A549 treated with CpdA at 1 μM for 4 hours (cell line): ENCODE measurements around the gene KLHL17. TPM values are rescaled to one million over a fixed set of nuclear protein-coding genes. Genes with fewer than 3 reads are reported as not detected.

ENCODE experiments used
- total RNA-seq: library from RNA; stranded (reverse); fragments of 200-300 nt; extraction: Qiagen RNA extraction; gene quantifications from 5 replicates; pipeline ENCODE4 v1.2.3, GENCODE V29; 2022; ENCODE audit warnings: low read depth

Gene KLHL17
- 11.1 to 20.2 TPM (median 15.1 TPM) in 5 replicates for total RNA-seq

DNA sequence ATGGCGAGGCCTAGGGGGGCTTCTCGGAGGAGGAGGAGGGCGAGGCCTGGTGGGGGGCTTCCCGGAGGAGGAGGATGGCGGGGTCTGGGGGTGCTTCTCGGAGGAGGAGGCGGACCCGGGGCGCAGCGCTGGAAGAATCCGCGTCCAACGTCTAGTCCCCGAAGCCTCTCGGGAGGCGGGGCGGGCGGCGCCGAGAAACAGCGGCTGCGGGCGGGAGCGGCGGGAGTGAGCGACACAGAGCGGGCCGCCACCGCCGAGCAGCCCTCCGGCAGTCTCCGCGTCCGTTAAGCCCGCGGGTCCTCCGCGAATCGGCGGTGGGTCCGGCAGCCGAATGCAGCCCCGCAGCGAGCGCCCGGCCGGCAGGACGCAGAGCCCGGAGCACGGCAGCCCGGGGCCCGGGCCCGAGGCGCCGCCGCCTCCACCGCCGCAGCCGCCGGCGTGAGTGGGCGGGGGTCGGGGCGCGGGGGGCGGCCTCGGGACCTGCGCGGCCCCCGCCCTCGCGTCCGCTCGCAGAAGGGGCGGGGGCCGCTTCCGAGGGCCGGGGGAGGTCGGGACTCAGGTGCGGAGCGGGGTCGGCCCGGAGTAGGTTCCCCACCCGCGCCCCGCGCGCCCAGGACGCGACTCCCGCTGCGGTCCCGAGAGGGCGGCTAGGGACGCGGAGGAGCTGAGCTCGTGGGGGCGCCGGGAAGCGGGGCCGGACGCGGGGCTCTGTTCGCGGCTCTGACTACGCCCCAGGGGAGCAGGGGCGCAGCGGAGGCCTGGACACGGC lies at the start of gene KLHL17:
KLHL17 (plus strand) TSS at position 222 of the 769 bp plus-strand sequence; CDS start at position 332, 110 bp downstream.

DNA sequence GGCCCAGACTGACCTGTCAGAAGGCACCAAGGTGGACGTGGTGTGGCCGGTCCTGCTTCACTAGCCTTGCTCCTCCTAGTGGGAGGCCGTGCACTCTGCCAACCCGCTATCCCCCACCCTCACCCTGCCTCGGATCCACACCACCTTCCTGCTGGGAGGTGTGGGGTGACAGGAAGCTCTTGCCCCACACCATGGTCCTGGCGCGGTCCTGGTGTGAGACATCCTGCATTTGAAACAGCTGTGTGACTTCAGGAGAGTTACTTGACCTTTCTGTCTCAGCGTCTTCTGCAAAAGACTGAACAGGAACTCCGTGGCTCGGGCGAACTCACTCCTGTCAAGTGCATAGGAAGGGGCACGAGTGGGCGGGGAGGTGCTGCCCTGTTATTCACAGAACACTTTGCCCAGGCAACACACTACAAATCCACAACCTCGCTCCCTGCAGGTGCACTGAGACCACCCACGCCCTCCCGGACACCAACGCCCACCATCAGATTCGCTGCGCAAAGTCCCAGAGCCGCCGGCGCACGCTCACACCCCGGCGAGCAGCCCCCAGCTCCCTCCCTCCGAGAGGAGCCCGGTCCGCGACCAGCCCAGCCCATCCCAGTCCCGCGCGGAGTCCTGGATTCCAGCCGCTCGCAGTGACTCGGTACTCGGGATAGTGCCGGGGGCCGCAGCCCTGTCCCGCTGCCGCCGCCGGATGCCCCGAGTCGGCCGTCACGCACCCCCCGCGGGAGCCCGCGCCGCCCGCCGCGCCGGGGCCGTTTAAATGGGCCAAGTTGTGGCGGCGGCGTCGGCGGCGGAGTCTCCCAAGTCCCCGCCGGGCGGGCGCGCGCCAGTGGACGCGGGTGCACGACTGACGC lies 37.0 kb upstream of the KLHL17 start, which contains the start of gene SAMD11:
SAMD11 (plus strand) TSS at position 793 of the 860 bp plus-strand sequence. CDS start 509 bp downstream, outside the sequence.

DNA sequence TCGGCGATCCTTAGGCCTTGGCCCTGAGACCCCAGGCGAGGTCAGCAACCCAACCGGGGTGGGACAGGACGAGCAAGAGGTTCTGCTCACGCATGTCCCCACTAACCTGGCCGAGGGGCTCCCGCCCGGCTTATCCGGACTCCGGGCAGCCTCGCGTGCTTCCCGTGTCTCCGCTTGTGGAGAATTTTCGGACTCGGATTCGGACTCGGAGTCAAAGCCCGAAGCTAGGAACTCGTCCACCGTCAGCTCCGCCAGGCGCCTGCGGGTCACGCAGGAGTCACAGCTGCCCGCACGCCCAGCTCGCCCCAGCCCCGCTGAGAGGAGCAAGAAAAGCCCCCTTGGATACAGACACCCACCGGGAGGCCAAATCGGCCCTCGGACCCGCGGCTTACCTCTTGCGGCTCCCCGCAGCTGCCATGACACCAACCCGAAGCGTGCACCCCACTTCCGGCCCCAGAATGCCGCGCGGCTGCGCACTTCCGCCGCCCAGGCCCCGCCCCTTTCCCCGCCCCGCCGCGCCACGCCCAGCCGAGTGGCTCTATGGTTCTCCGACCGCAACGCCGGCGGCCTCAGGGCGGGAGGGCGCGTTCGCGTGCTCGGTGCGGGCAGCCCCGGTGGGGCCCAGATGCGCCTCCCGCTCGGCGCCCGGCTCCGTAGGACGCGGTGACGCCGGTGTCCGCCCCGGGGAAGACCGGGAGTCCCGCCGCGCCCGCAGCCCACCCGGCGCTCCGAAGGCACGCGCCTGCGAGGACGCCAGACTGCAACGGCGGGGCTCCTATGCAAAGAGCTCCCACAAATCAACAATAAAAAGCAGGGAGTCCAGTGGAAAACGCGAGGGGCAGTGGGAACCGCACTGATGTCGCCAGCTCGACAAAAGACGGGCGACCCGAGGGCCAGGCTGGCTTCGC lies 1.3 kb upstream of the KLHL17 start, which contains the start of gene NOC2L:
NOC2L (minus strand) TSS at position 434 of the 908 bp plus-strand sequence; CDS start at position 418, 16 bp downstream.

DNA sequence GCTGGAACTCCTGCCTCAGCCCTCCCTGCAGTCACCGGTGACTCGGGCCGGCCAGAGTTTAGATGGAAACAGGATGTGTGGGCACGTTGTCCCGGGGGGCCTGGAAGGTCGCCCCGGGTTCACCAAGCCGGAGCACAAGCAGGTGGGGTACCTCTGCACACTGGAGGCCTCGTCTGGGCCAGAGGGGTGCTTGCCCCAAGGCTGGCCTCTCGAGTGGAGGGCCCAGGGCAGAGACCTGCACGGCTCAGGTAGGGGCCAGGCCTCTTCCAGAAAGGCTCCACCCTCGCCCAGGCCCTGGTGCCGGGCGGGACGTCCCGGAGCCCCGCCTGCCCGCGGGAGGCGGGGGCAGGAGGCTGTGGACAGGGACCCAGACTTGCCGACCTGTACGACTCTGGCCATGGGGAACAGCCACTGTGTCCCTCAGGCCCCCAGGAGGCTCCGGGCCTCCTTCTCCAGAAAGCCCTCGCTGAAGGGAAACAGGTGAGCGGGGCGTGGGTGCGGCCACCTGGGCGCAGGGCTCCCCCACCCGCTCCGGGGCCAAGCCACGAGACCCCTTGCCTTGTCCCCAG lies 5.8 kb downstream of the KLHL17 start, which contains the start of gene PLEKHN1:
PLEKHN1 (plus strand) TSS at position 348 of the 569 bp plus-strand sequence; CDS start at position 398, 50 bp downstream.

DNA sequence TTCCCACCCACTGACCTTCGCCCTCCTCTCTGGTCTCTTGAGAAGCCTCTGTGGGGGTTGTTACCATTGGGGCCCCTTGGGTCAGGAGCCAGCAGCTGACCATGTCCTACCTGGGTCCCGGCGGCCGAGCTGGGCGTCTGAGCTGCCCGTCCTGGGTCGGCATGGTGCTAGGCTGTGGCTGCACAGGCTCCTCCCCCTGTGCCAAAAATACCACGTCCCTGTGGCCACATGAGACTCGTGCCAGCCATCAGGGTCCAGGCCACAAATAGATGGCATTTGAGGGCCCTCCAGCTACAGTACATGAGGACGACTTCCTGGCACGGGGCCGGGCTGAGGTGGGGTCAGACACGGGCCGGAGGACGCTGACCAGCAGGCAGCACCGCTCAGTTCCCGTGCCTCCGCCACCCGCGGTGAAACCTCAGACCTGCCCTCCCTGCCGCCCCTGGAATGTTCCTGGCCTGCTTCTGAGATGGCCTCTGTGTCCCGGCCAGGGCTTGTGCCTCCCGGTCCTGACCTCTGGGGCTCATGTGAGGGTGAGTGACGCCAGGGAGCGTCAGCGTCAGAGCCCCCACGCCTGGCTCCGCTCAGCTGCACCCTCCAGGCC lies 21.7 kb downstream of the KLHL17 start, which contains the start of gene PERM1:
PERM1 (minus strand) TSS at position 139 of the 604 bp plus-strand sequence. CDS start 1,064 bp downstream, outside the sequence.

DNA sequence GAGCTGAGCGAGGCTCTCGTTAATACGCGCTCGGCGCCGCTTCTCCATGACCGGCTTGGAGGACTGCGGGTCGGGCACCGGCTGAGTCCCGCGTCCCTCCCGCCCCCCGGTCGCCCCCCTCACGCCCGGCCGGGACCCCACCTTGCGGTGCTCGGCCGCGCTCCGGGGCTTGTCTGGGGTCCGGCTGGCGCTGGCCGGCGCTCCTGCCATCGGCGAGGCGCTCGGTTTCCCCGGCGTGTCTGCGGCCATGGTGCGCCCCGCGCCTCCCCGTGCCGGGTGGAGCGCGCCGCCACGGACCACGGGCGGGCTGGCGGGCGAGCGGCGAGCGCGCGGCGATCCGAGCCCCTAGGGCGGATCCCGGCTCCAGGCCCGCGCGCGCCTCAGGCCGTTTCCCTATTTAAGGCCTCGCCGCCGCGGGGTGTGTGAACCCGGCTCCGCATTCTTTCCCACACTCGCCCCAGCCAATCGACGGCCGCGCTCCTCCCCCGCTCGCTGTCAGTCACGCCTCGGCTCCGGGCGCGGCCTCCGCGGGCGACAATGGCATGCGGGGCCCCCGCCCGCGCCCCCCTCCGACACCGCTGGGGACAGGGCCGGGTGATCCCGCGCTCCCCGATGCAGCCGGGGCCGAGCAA lies 39.5 kb downstream of the KLHL17 start, which contains the start of gene HES4:
HES4 (minus strand) TSS at position 373 of the 632 bp plus-strand sequence; CDS start at position 249, 124 bp downstream.

DNA sequence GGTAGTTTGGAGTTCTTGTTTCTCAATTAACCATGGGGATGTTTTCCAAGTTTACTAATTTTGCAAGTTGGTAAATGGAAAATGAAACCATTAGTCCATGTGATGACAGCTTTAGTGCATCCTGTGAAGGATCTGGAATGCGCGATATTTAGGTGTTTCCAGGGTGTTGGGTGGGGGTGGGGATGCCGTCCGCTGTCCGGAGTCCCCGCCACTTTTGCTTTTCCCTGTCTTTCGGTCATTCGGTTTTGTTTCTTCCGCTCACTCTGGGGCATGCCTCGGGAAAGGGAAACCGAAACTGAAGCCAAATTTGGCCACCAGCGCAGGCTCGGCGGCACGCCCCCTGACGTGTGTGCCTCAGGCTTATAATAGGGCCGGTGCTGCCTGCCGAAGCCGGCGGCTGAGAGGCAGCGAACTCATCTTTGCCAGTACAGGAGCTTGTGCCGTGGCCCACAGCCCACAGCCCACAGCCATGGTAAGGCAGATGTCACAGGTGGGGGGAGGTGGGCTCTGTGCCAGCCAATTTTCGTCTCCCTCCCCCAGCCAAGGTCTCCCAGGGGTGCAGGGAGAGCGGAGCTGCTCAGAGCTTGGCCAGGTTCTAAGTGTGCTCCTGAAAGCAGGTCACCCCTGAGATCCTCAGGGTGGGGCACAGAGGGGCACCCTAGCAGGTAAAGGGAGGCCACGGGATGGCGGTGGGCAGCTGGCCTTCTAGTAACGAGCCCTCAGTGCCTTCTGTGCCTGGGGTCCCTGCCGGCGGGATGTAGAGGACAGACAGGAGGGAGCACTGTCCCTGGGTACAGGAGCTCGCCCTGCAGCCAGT lies 52.9 kb downstream of the KLHL17 start, which contains the start of gene ISG15:
ISG15 (plus strand) TSS at position 393 of the 817 bp plus-strand sequence; CDS start at position 470, 77 bp downstream.

Other genes with a start within 250 kb of the KLHL17 start
- gene SAMD11, start 36.7 kb upstream of the KLHL17 start, total RNA-seq: 14.4 to 35.3 TPM (median 31.0 TPM) in 5 replicates
- gene NOC2L, start 1.3 kb upstream of the KLHL17 start, total RNA-seq: 70.3 to 88.3 TPM (median 84.2 TPM) in 5 replicates
- gene PLEKHN1, start 5.9 kb downstream of the KLHL17 start, total RNA-seq: 4.9 to 7.8 TPM (median 6.0 TPM) in 5 replicates
- gene PERM1, start 21.5 kb downstream of the KLHL17 start, total RNA-seq: 0.07 to 0.24 TPM (median 0.08 TPM) in 3 of 5 replicates, not detected in the others
- 23.7 to 67.7 TPM (median 49.6 TPM) in 5 replicates for gene HES4, start 39.5 kb downstream of the KLHL17 start, total RNA-seq
- 16.8 to 27.6 TPM (median 24.4 TPM) in 5 replicates for gene ISG15, start 52.9 kb downstream of the KLHL17 start, total RNA-seq
- gene AGRN, start 59.5 kb downstream of the KLHL17 start, total RNA-seq: 83.1 to 132 TPM (median 111 TPM) in 5 replicates
- 0.18 to 0.30 TPM (median 0.30 TPM) in 5 replicates for gene RNF223, start 113.7 kb downstream of the KLHL17 start, total RNA-seq
- gene C1orf159, start 155.5 kb downstream of the KLHL17 start, total RNA-seq: 9.8 to 16.1 TPM (median 14.6 TPM) in 5 replicates
- gene TTLL10, start 213.3 kb downstream of the KLHL17 start, total RNA-seq: not detected in 5 replicates
- gene TNFRSF18, start 246.0 kb downstream of the KLHL17 start, total RNA-seq: 0.08 TPM in 1 of 5 replicates, not detected in the others